ENCODE data around the gene NR5A1. TPM values are rescaled to one million over a fixed set of nuclear protein-coding genes. Genes with fewer than 3 reads are reported as not detected.

NR5A1 gene
- total RNA-seq, 1 donor from 2014 or later: not detected

GRCh38 chr9:124483481-124483880 lies 23.7 kb downstream of the NR5A1 start:
- TF ChIP-seq CTCF (IDR thresholded peaks at IDR 0.05; ENCODE audit: insufficient read depth, low read length, severe bottlenecking): no peak
- DNase-seq (ENCODE audit: low read depth) (no peak), FAIRE-seq (no peak)
- Histone ChIP-seq H3K4me3 (ENCODE audit: low read depth, low read length) (no peak overlapping the region), H3K27me3 (ENCODE audit: control insufficient read depth, insufficient read depth, low read length) (peaks cover 22% of the 10 kb centered on the region), H3K36me3 (ENCODE audit: control insufficient read depth, insufficient read depth, low read length) (no peaks in the 10 kb centered on the region)

- FAIRE-seq (no peak), DNase-seq (ENCODE audit: low read depth) (no peak)
- no peak overlapping the region for H3K4me3 ChIP-seq (ENCODE audit: low read depth, low read length)
- no peaks in the 10 kb centered on the region for H3K36me3 ChIP-seq (ENCODE audit: control insufficient read depth, insufficient read depth, low read length)
- H3K27me3 ChIP-seq (ENCODE audit: control insufficient read depth, insufficient read depth, low read length): peaks cover 25% of the 10 kb centered on the region
- TF ChIP-seq CTCF (IDR thresholded peaks at IDR 0.05; ENCODE audit: insufficient read depth, low read length, severe bottlenecking): no peak
Observed at GRCh38 chr9:124482431-124483031, 24.7 kb downstream of the NR5A1 start.

GRCh38 chr9:124481115-124481514 lies 26.1 kb downstream of the NR5A1 start:
- Histone ChIP-seq H3K4me3 (ENCODE audit: low read depth, low read length) (no peak overlapping the region), H3K36me3 (ENCODE audit: control insufficient read depth, insufficient read depth, low read length) (no peaks in the 10 kb centered on the region), H3K27me3 (ENCODE audit: control insufficient read depth, insufficient read depth, low read length) (peaks cover 20% of the 10 kb centered on the region)
- no peak for TF ChIP-seq CTCF (IDR thresholded peaks at IDR 0.05; ENCODE audit: insufficient read depth, low read length, severe bottlenecking)
- FAIRE-seq (no peak), DNase-seq (ENCODE audit: low read depth) (no peak)

GRCh38 chr9:124480621-124480981 lies 26.6 kb downstream of the NR5A1 start:
- H3K27me3 ChIP-seq (ENCODE audit: control insufficient read depth, insufficient read depth, low read length): peaks cover 20% of the 10 kb centered on the region
- DNase-seq (ENCODE audit: low read depth): peak; percentile 10
- TF ChIP-seq CTCF (IDR thresholded peaks at IDR 0.05; ENCODE audit: insufficient read depth, low read length, severe bottlenecking): peak; percentile 59
- H3K36me3 ChIP-seq (ENCODE audit: control insufficient read depth, insufficient read depth, low read length): no peaks in the 10 kb centered on the region
- FAIRE-seq: no peak
- no peak overlapping the region for H3K4me3 ChIP-seq (ENCODE audit: low read depth, low read length)

GRCh38 chr9:124479947-124480620 lies 27.1 kb downstream of the NR5A1 start:
- Histone ChIP-seq H3K36me3 (ENCODE audit: control insufficient read depth, insufficient read depth, low read length) (no peaks in the 10 kb centered on the region), H3K27me3 (ENCODE audit: control insufficient read depth, insufficient read depth, low read length) (peaks cover 20% of the 10 kb centered on the region), H3K4me3 (ENCODE audit: low read depth, low read length) (no peak overlapping the region)
- FAIRE-seq: peak; percentile 23
- no peak for TF ChIP-seq CTCF (IDR thresholded peaks at IDR 0.05; ENCODE audit: insufficient read depth, low read length, severe bottlenecking)
- DNase-seq (ENCODE audit: low read depth): no peak
